HPDE6-E6E7 (cell line): ENCODE results near the gene SLC25A4.
A peak's percentile ranks its signal among the peaks of the same experiment; 100 is the strongest.
"Not testable (repeated sequence)": the region's sequence is repeated elsewhere in the genome, so short reads cannot be mapped to it uniquely, and the experiment has no call there.

Source experiments
- DNase-seq: peaks from one replicate; pipeline ENCODE4 v3.0.0; 2011; ENCODE audit warnings: missing footprints; ENCODE audit errors: extremely low spot score

Gene SLC25A4

DNA sequence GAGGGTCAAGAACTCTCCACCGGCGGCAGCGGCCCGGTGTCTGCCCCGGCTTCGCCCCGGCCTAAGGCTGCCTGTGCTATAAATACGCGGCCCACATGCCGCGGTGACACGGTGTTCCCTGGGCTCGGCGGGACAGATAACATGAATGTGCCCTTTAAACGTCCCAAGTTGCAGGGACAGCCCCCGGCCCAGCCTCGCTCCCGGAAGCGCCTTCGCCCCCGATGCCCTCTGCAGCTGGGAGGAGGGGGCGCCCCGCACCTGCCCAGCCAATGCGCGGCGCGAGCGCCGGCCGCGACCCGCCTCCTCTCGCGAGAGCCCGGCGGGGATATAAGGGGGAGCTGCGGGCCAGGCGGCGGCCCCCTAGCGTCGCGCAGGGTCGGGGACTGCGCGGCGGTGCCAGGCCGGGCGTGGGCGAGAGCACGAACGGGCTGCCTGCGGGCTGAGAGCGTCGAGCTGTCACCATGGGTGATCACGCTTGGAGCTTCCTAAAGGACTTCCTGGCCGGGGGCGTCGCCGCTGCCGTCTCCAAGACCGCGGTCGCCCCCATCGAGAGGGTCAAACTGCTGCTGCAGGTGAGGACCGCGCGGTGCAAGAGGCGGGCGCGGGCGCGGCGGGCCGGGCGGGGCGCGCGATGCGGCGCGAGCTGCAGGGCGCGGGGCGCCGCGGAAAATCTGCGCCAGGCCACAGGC, at the start of gene SLC25A4:
SLC25A4 (plus strand) TSS at position 355 of the 689 bp plus-strand sequence; CDS start at position 462, 107 bp downstream.
- DNase-seq = peak; percentile 76

DNA sequence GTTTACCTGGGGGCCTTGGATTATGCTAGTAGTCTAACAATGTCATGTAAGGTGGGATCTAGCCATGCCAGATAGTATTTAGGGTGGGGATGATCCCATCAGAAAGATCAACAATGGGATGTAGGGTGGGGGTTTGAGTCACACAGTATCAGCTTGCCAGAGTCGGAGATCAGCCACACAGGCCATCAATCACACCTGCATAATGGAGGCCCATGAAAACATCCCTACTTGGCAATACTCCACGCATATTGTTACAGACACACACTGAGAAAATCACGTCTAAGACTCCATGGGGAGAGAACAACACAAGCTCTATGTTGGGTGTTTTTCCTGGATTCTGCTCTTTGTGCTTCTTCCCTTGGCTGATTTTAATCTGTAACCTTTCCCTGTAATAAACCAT, 49.5 kb upstream of the SLC25A4 start:
- no peak for DNase-seq

DNA sequence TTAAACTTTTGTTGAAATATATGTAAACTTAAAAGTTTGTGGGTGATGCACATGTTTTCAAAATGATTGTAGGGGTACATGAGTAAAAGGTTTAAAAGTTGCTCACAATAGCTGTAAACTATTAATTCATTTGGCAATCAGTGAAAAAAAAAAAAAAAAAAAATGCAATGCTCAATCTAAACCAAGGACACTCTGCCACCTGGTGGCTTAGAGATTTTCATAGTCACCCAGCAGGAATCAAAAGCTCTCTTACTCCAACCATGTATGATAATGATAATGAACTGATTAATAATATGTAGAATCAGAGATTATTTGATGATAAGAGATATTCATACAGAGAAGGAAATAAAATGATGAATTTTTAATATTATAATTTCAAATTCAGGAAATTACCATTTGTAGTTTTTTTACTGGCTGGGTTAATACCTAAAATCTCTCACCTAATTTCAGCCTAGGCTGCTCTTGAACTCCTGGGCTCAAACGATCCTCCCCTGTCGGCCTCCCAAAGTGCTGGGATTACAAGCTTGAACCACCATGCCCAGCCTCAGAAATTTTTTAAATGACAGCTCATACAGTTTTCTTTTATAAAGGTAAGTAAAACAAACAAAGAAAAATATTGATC, 46.9 kb upstream of the SLC25A4 start:
- peak; percentile 25 for DNase-seq

- no peak for DNase-seq
These were observed 44.6 kb upstream of the SLC25A4 start for GRCh38 chr4:185098474-185098873.

DNA sequence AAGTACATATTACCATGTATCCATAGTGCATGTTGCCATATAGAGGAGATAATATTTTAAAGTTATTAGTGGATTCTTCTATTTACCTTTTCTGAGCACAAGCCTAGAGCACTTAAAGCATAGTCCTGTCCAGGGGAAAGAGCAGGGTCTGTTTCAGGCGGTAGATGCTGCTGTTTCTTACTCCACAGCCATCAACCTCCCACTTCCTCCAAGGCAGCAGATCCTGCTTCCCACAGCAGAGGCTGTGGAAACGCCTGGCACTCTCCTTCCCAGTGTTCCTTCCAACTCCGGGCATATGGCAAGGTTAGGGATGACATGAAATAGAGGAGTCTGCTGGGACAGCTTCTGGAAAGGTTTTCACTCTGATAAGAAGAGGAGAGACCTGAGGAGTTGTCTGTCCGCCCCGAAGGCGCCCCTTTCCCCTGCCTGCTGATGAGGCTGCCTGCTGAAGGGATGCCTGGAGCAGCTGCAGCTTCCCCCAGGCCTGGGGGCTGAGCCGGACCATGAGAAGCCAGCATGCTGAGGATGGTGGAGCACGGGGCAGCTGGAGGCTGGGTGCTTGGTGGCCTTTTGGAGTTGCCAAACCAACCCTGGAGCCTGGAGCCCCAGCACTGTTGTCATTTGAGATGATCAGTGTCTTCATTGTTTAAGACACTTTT, 43.9 kb upstream of the SLC25A4 start:
- no peak for DNase-seq

DNA sequence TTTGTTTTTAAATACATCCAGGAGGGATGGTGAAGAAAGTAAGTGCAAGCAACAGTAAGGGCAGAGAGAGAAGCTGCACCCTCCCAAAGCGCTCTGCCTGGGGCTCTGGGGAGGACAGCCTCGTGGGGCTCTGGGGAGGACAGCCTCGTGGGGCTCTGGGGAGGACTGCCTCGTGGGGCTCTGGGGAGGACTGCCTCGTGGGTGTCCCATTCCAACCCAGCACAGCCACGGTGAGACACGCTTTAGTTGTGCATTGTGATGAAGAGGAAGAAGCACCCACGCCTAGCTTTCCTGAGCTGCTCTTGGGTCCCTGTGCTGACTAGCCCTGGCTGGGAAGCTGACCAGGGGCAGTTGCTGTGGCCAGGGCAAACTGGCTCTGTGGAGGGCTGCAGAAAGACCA, 43.1 kb upstream of the SLC25A4 start:
- DNase-seq = no peak

GRCh38 chr4:185100423-185100822, 42.6 kb upstream of the SLC25A4 start:
- DNase-seq = no peak

DNA sequence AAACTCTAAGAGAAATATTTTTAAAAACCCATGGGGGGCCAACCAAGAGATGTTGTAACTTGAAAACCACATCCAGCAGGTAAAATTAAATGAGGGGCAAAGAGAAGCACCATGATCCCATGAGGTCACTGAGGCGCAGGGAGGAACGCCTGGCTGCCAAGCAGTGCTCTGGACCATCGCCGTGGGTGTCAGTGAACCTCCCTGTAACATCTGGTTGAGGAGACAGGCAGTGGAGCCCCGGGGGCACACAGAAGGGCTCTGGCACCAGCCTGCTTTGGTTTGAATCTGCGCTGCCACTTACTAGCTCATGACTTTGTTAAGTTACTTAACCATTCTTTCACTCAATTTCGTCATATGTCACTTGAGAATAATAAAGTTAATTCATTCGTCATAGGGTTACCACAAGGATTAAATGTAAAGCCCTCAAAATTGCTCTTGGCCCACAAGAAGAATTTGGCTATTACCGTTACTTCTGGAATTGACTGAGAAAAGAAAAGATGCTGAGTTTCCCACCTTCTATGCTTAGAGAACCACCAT, 41.6 kb upstream of the SLC25A4 start:
- no peak for DNase-seq

DNA sequence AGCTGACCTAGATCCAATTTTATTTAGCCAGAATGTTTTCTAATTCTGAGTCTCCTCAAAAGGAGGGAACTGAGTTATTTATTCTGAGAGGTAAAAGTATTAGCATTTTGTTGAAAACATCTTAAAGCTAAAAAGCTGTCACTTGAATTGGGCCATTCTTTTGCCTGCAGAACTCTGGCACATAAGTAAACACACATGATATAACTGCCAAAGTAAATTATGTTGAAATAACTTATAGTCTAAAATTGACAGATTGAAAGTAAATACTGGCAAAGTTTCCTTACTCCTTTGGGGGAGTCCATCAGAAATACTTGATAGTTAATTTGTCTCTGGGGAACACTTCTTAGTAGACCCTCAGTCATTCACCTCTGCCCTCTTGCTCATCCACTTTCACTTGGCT, 38.3 kb upstream of the SLC25A4 start:
- no peak for DNase-seq

GRCh38 chr4:185106353-185106752, 36.7 kb upstream of the SLC25A4 start:
- DNase-seq = no peak

DNA sequence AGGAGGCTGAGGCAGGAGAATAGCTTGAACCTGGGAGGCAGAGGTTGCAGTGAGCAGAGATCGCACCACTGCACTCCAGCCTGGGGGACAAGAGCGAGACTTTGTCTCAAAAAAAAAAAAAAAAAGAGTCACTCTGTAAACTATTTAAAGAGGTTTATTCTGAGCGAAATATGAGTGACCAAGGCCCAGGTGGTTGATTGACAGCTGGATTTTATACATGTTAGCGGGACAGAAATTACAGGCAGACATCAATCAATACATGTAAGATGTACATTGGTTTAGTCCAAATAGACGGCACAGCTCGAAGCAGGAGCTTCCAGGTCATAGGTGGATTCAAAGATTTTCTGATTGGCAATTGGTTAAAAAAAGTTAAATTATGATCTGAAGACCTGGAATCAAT, 35.5 kb upstream of the SLC25A4 start:
- DNase-seq = not testable (repeated sequence)

DNA sequence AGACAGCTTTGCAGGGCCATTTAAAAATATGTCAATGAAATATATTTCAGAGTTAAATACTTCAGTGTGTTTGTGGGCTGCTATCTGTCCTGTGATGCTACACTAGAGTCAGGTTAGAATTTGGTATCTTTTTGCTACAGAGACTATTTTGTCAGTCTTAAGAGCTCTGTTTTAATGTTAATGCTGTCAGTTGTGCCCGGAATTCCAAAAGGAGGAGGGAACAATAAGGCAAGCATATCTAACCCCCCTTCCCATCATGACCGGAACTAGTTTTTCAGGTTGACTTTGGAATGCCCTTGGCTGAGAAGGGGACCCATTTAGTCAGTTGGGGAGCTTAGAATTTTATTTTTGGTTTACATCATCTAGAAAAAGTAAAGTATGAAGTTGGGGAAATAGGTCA, 34.9 kb upstream of the SLC25A4 start:
- DNase-seq = no peak

DNA sequence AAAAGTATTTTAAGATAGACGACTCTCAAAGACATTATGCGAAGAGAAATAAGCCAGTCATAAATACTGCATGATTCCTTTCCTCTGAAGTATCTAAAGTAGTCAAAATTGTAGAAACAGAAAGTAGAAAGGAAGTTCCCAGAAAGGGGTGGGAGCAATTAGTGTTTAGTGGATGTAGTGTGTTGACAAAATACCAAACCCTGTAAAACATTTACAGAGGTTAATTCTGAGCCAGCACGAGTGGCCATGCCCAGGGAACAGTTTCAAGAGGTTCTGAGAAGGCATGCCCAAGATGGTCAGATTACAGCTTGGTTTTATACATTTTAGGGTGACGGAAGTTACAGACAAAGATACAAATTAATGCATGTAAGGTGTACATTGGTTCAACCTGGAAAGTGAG, 34.4 kb upstream of the SLC25A4 start:
- no peak for DNase-seq

- DNase-seq = no peak
These were observed 33.3 kb upstream of the SLC25A4 start for GRCh38 chr4:185109736-185110135.

- DNase-seq = no peak
These were observed 32.7 kb upstream of the SLC25A4 start for GRCh38 chr4:185110375-185110823.

DNA sequence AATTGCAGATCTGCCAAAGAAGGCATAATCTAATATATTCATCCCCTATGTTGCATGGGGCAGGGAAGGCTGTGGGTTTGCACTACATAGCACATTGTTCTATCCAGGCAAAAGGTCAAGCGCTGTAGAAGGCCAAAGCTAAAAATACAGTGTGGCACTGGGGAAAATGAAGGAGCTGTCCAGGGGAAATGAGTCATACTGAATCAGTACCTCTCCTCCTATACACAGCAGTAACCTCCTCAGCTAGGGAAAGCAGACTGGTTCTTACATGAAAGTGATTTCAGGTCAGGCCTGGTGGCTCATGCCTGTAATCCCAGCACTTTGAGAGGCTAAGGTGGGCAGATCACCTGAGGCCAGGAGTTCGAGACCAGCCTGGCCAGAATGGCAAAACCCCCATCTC, 31.0 kb upstream of the SLC25A4 start:
- DNase-seq = peak; percentile 97

DNA sequence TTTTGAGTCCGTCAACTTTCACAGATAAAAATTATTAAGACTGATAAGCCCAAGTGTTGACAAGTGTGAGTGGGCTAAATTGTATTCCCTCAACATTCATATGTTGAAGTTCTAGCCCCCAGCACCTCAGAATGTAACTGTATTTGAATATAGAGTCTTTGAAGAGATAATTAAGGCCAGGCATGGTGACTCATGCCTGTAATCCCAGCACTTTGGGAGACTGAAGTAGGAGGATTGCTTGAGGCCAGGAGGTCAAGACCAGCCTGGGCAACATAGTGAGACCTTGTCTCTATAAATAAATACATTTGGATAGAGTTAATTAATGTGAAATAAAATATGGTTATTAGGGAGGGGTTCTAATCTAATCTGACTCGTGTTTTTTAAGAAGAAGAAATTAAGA, 29.7 kb upstream of the SLC25A4 start:
- DNase-seq = no peak

DNA sequence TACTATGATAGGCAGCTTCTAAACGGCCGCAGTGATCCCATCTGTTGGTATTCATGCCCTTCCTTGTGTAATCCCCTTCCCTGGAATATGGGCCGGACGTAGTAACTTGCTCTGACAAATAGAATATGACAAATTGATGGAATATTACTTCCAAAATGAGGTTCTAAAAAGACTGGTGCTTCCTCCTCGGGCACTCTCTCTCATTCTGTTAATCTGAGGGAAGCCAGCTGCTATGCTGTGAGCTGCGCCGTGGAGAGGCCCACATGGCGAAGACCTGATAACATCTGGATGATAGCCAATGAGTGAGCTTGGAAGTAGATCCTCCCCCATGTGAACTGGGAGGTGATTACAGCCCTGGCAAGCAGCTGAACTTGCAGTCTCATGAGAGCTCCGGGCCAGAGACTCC, 27.2 kb upstream of the SLC25A4 start:
- no peak for DNase-seq

DNA sequence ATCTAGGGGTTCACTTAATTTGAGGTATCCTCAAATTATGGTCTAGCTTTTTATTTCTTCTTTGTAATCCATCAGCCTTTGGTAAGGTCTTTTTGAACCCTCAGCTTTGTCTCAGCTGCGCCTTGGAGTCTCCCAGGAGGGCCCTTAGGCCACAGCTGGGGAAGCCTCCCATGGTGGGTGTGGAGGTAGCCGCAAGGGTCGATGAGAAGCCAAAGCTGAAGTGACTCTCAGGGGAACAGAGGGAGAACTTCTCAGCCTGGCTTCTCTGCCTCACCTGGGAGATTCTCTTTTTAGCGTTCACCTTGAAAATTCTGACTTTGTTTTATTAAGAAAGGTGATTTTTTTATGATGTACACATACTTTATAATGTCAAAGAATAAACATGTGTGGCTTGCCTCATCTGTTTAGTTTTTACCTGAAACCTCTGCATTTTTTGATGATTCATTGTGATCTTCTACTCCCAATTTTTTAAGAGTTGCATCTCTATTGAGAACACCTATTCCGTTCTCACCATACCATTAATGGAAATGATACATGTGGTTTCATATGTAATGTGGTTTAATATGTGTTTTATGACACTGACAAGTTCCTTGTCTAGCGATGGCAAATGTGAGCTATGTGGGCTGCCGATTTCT, 25.6 kb upstream of the SLC25A4 start:
- DNase-seq = no peak

- no peak for DNase-seq
These were observed 24.2 kb upstream of the SLC25A4 start for GRCh38 chr4:185118876-185119275.

- DNase-seq = not testable (repeated sequence)
These were observed 23.6 kb upstream of the SLC25A4 start for GRCh38 chr4:185119467-185119866.

DNA sequence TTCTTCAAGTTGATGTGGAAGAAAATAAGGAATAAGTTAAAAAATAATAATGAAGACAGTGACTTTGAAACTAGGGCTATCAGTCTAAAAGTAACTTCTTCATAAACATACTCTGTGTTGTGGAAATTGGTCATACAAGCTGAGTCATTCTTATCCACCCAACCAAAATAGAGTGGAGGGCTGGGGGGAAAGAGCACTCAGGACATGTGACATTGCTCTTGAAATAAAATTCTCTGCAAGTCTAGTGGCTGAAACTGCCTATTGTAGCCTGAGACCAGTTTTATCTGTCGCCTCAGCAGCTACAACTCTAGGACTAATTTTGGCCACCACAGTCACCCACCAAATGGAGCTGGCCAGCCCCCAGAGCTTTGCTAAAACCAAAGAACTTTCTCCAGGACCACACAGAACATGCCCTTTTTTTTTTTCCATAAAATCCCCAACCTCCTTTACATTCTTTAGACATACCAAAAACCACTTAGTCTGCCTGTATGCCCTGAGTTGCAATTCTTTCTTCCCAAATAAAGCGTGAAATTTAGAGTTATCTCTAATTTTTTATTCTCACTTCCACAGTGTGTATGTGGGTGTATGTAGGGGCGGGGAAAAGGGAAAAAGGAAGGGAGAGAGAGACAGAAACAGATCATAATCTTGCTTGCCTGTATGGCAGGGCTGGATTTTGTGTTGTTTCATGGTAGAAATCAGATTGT, 23.0 kb upstream of the SLC25A4 start:
- DNase-seq = no peak
